ENCODE results near the gene AKIP1.
"Not testable (repeated sequence)": the region's sequence is repeated elsewhere in the genome, so short reads cannot be mapped to it uniquely, and the experiment has no call there.

Gene AKIP1

GRCh38 chr11:8871962-8872361 lies 39.0 kb upstream of the AKIP1 start:
- peak overlapping the region; percentile 75 for H3K4me3 ChIP-seq
- no peaks in the 10 kb centered on the region for H3K36me3 ChIP-seq (ENCODE audit: insufficient read depth, low read length)
- H3K27ac ChIP-seq, result peak overlapping the region; percentile 93
- peak overlapping the region; percentile 76 for H3K9ac ChIP-seq (ENCODE audit: insufficient read length)
- no peak for TF ChIP-seq POLR2AphosphoS5 (IDR thresholded peaks at IDR 0.05; ENCODE audit: borderline replicate concordance, low read depth, low read length)
- TF ChIP-seq EZH2 (IDR thresholded peaks at IDR 0.05), result no peak
- no peak for TF ChIP-seq FOXP2 (optimal IDR thresholded peaks at IDR 0.05; ENCODE audit: control extremely low read depth, extremely low read length, insufficient read depth)
- no peak for DNase-seq (ENCODE audit: low read depth, low spot score)
- no peaks in the 10 kb centered on the region for H3K9me3 ChIP-seq (ENCODE audit: low read depth, low read length)

DNA sequence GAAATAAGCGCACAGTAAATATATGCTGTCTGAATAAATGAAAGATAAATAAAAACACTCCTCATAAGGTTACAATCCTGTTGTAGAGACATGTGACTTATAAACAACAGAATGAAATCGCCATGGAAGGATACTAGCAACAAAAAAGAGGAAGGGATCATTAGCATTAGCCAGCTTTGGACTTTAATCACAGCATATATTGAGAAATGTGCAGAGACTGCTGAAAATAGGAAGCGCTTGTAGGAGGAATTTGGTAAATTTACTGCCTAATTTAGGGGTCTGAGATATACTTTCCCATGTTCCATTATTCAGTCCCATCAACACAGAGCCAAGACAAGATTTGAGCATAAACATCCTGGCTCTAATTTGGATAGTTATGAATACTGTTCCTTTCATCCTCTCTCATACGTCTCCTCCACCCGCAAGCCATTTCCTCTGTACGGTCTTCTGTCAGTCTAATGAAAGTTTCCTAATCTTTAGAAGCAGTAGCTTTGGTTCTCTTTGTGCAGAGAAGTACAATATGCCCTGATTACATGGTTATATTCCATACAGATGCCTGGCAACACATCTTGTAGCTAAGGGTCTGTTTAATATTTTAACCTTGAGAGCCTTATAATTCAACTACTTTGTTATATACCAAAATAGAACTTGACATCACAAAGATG lies 37.1 kb upstream of the AKIP1 start:
- Histone ChIP-seq H3K9me3 (ENCODE audit: low read depth, low read length) (no peaks in the 10 kb centered on the region), H3K36me3 (ENCODE audit: insufficient read depth, low read length) (no peaks in the 10 kb centered on the region), H3K27ac (no peak overlapping the region), H3K9ac (ENCODE audit: insufficient read length) (no peak overlapping the region), H3K4me3 (0 out of 2 replicates have a peak overlapping the region, but pooled peaks have one; percentile 1)
- TF ChIP-seq FOXP2 (optimal IDR thresholded peaks at IDR 0.05; ENCODE audit: control extremely low read depth, extremely low read length, insufficient read depth), result no peak
- no peak for TF ChIP-seq POLR2AphosphoS5 (IDR thresholded peaks at IDR 0.05; ENCODE audit: borderline replicate concordance, low read depth, low read length)
- no peak for TF ChIP-seq EZH2 (IDR thresholded peaks at IDR 0.05)
- no peak for DNase-seq (ENCODE audit: low read depth, low spot score)

- H3K4me3 ChIP-seq, result no peak overlapping the region
- no peaks in the 10 kb centered on the region for H3K9me3 ChIP-seq (ENCODE audit: low read depth, low read length)
- DNase-seq (ENCODE audit: low read depth, low spot score), result no peak
- no peak overlapping the region for H3K27ac ChIP-seq
- no peak for TF ChIP-seq FOXP2 (optimal IDR thresholded peaks at IDR 0.05; ENCODE audit: control extremely low read depth, extremely low read length, insufficient read depth)
- TF ChIP-seq EZH2 (IDR thresholded peaks at IDR 0.05), result no peak
- no peak for TF ChIP-seq POLR2AphosphoS5 (IDR thresholded peaks at IDR 0.05; ENCODE audit: borderline replicate concordance, low read depth, low read length)
- no peak overlapping the region for H3K9ac ChIP-seq (ENCODE audit: insufficient read length)
- no peaks in the 10 kb centered on the region for H3K36me3 ChIP-seq (ENCODE audit: insufficient read depth, low read length)
Observed at GRCh38 chr11:8878771-8879170, 32.2 kb upstream of the AKIP1 start.

DNA sequence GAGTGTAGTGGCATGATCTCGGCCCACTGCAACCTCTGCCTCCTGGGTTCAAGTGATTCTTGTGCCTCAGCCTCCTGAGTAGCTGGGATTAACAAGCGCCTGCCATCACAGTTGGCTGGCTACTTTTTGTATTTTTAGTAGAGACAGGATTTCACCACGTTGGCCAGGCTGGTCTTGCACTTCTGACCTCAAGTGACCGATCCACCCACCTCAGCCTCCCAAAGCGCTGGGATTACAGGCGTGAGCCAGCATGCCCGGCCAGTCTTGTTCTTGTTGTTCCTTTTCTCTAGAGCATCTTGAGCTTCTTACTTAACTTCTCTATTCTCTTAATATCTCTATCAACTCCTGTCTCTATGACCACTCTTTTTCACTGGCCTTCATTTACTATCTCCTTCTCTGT lies 29.4 kb upstream of the AKIP1 start:
- H3K4me3 ChIP-seq; H3K9me3 ChIP-seq (ENCODE audit: low read depth, low read length); H3K27ac ChIP-seq; DNase-seq (ENCODE audit: low read depth, low spot score); H3K9ac ChIP-seq (ENCODE audit: insufficient read length); H3K36me3 ChIP-seq (ENCODE audit: insufficient read depth, low read length): not testable (repeated sequence)

DNA sequence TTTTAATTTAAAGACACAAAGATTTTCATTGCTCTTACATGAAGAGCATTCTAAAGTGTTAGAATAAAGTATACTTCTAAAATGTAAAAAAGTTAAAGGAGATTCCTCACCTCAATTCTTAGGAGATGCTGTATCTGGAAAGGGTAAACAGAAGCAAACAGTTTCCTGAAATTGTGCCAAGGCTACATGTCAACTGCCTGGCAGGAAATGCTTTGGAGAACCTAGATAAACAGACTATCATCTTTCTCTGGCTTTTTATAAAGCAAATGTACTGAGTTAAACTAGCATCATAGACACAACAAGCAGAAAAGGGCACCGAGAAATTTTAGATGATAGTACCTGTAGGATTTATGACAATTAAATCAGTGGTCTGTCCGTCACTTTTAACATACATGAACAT lies 24.7 kb upstream of the AKIP1 start:
- TF ChIP-seq EZH2 (IDR thresholded peaks at IDR 0.05) (no peak), POLR2AphosphoS5 (IDR thresholded peaks at IDR 0.05; ENCODE audit: borderline replicate concordance, low read depth, low read length) (no peak), FOXP2 (optimal IDR thresholded peaks at IDR 0.05; ENCODE audit: control extremely low read depth, extremely low read length, insufficient read depth) (no peak)
- no peak overlapping the region for H3K4me3 ChIP-seq
- H3K36me3 ChIP-seq (ENCODE audit: insufficient read depth, low read length), result no peaks in the 10 kb centered on the region
- no peak overlapping the region for H3K9ac ChIP-seq (ENCODE audit: insufficient read length)
- H3K9me3 ChIP-seq (ENCODE audit: low read depth, low read length), result no peaks in the 10 kb centered on the region
- H3K27ac ChIP-seq, result no peak overlapping the region
- DNase-seq (ENCODE audit: low read depth, low spot score), result no peak

DNA sequence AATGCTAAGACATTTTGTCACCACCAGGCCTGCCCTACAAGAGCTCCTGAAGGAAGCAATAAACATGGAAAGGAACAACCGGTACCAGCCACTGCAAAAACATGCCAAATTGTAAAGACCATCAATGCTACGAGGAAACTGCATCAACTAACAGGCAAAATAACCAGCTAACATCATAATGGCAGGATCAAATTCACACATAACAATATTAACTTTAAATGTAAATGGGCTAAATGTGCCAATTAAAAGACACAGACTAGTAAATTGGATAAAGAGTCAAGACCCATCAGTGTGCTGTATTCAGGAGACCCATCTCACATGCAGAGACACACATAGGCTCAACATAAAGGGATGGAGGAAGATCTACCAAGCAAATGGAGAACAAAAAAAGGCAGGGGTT lies 19.8 kb upstream of the AKIP1 start:
- H3K4me3 ChIP-seq; DNase-seq (ENCODE audit: low read depth, low spot score); H3K9ac ChIP-seq (ENCODE audit: insufficient read length); H3K9me3 ChIP-seq (ENCODE audit: low read depth, low read length); H3K36me3 ChIP-seq (ENCODE audit: insufficient read depth, low read length); H3K27ac ChIP-seq: not testable (repeated sequence)

DNA sequence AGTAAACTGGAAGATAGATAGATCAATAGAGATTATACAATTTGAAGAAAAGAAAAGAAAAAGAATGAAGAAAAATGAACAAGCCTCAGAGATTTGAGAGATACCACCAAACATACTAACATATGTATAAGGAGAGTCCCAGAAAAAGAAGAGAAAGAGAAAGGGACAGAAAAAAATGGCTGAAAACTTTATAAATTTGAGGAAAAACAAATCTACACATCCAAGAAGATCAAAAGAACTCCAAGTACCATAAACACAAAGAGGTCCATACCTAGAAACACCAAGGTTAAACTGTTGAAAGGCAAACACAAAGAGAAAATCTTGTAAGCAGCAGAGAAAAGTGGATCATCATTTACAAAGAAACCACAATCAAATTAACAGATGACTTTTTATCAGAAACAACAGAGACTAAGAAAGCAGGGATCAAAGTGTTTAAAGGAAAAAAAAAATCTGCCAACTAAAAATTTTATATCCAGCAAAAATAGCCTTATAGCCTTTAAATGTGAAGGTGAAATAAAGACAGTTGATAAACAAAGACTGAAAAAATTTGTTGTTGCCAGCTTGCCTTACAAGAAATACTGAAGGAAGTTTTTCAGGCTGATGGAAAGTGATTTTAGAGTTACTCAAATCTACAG lies 11.8 kb upstream of the AKIP1 start:
- no peaks in the 10 kb centered on the region for H3K36me3 ChIP-seq (ENCODE audit: insufficient read depth, low read length)
- no peak overlapping the region for H3K4me3 ChIP-seq
- H3K27ac ChIP-seq, result no peak overlapping the region
- no peaks in the 10 kb centered on the region for H3K9me3 ChIP-seq (ENCODE audit: low read depth, low read length)
- no peak overlapping the region for H3K9ac ChIP-seq (ENCODE audit: insufficient read length)
- no peak for DNase-seq (ENCODE audit: low read depth, low spot score)
- TF ChIP-seq FOXP2 (optimal IDR thresholded peaks at IDR 0.05; ENCODE audit: control extremely low read depth, extremely low read length, insufficient read depth), result no peak
- no peak for TF ChIP-seq POLR2AphosphoS5 (IDR thresholded peaks at IDR 0.05; ENCODE audit: borderline replicate concordance, low read depth, low read length)
- TF ChIP-seq EZH2 (IDR thresholded peaks at IDR 0.05), result no peak

GRCh38 chr11:8905528-8906165 lies 5.3 kb upstream of the AKIP1 start:
- DNase-seq (ENCODE audit: low read depth, low spot score), result no peak
- no peak overlapping the region for H3K27ac ChIP-seq
- TF ChIP-seq FOXP2 (optimal IDR thresholded peaks at IDR 0.05; ENCODE audit: control extremely low read depth, extremely low read length, insufficient read depth), result no peak
- TF ChIP-seq POLR2AphosphoS5 (IDR thresholded peaks at IDR 0.05; ENCODE audit: borderline replicate concordance, low read depth, low read length), result no peak
- TF ChIP-seq EZH2 (IDR thresholded peaks at IDR 0.05), result no peak
- no peaks in the 10 kb centered on the region for H3K36me3 ChIP-seq (ENCODE audit: insufficient read depth, low read length)
- H3K4me3 ChIP-seq, result no peak overlapping the region
- no peaks in the 10 kb centered on the region for H3K9me3 ChIP-seq (ENCODE audit: low read depth, low read length)
- H3K9ac ChIP-seq (ENCODE audit: insufficient read length), result no peak overlapping the region

GRCh38 chr11:8907116-8907515 lies 3.9 kb upstream of the AKIP1 start:
- H3K36me3 ChIP-seq (ENCODE audit: insufficient read depth, low read length), result no peaks in the 10 kb centered on the region
- H3K27ac ChIP-seq, result no peak overlapping the region
- no peak overlapping the region for H3K4me3 ChIP-seq
- TF ChIP-seq EZH2 (IDR thresholded peaks at IDR 0.05) (no peak), POLR2AphosphoS5 (IDR thresholded peaks at IDR 0.05; ENCODE audit: borderline replicate concordance, low read depth, low read length) (no peak), FOXP2 (optimal IDR thresholded peaks at IDR 0.05; ENCODE audit: control extremely low read depth, extremely low read length, insufficient read depth) (no peak)
- no peak overlapping the region for H3K9ac ChIP-seq (ENCODE audit: insufficient read length)
- no peaks in the 10 kb centered on the region for H3K9me3 ChIP-seq (ENCODE audit: low read depth, low read length)
- DNase-seq (ENCODE audit: low read depth, low spot score), result no peak
